Measurements from ENCODE around the gene COL15A1.

The COL15A1 gene

GRCh38 chr9:98986866-98987651, 43.4 kb downstream of the COL15A1 start:
- in situ Hi-C loops (cut with HindIII; ENCODE audit: low pct_ligation_motif_present, low sequenced_read_pairs) = loop anchor here (25.0 kb wide), 1 partner anchor 125 kb away; no protein-coding TSS in a partner anchor
- Histone ChIP-seq H3K27ac (no peak overlapping the region), H3K4me3 (ENCODE audit: low read depth, low read length) (no peak overlapping the region), H3K36me3 (replicated peaks) (no peaks in the 10 kb centered on the region), H3K27me3 (replicated peaks) (no peaks in the 10 kb centered on the region)
- no peak for DNase-seq
- TF ChIP-seq CTCF (IDR thresholded peaks at IDR 0.05; ENCODE audit: low read depth, low read length, missing control alignments) = no peak

- TF ChIP-seq CTCF (IDR thresholded peaks at IDR 0.05; ENCODE audit: low read depth, low read length, missing control alignments) = peak; percentile 70
- Histone ChIP-seq H3K36me3 (replicated peaks) (no peaks in the 10 kb centered on the region), H3K27ac (peak overlapping the region; percentile 93), H3K27me3 (replicated peaks) (no peaks in the 10 kb centered on the region), H3K4me3 (ENCODE audit: low read depth, low read length) (peak overlapping the region; percentile 1)
- DNase-seq = peak; percentile 100
- in situ Hi-C loops (cut with HindIII; ENCODE audit: low pct_ligation_motif_present, low sequenced_read_pairs) = loop anchor here (25.0 kb wide), 1 partner anchor 127 kb away; no protein-coding TSS in a partner anchor
Observed at GRCh38 chr9:98989036-98990000, 45.6 kb downstream of the COL15A1 start.

- Histone ChIP-seq H3K36me3 (replicated peaks) (no peaks in the 10 kb centered on the region), H3K4me3 (ENCODE audit: low read depth, low read length) (no peak overlapping the region), H3K27ac (peak overlapping the region; percentile 93), H3K27me3 (replicated peaks) (no peaks in the 10 kb centered on the region)
- in situ Hi-C loops (cut with HindIII; ENCODE audit: low pct_ligation_motif_present, low sequenced_read_pairs) = loop anchor here (25.0 kb wide), 1 partner anchor 128 kb away; no protein-coding TSS in a partner anchor
- DNase-seq = no peak
- TF ChIP-seq CTCF (IDR thresholded peaks at IDR 0.05; ENCODE audit: low read depth, low read length, missing control alignments) = no peak
Observed at GRCh38 chr9:98990181-98990870, 46.6 kb downstream of the COL15A1 start.

- in situ Hi-C loops (cut with HindIII; ENCODE audit: low pct_ligation_motif_present, low sequenced_read_pairs) = loop anchor here (25.0 kb wide), 1 partner anchor 130 kb away; no protein-coding TSS in a partner anchor
- H3K27ac ChIP-seq = no peak overlapping the region
- TF ChIP-seq CTCF (IDR thresholded peaks at IDR 0.05; ENCODE audit: low read depth, low read length, missing control alignments) = no peak
- H3K27me3 ChIP-seq (replicated peaks) = no peaks in the 10 kb centered on the region
- no peak for DNase-seq
- no peaks in the 10 kb centered on the region for H3K36me3 ChIP-seq (replicated peaks)
- no peak overlapping the region for H3K4me3 ChIP-seq (ENCODE audit: low read depth, low read length)
Observed at GRCh38 chr9:98992107-98992884, 48.6 kb downstream of the COL15A1 start.
